DOHH2 (cell line): ENCODE measurements around the gene SDHA.
"Not testable (repeated sequence)": the region's sequence is repeated elsewhere in the genome, so short reads cannot be mapped to it uniquely, and the experiment has no call there.

Experiments
- EZH2phosphoT487 ChIP-seq: fragments of 200-600 bp; sonication (generic); IDR thresholded peaks from 2 replicates; pipeline ENCODE4 v1.6.1; 2017; ENCODE audit warnings: borderline replicate concordance, mild to moderate bottlenecking, antibody characterized with exemption, low read length, moderate library complexity, mixed read lengths
- TF ChIP-seq, protein P1 (sequence below): fragments of 200-600 bp; sonication (generic); IDR thresholded peaks from one replicate; pipeline ENCODE4 v1.5.1; 2014; ENCODE audit warnings: antibody characterized with exemption, mild to moderate bottlenecking, low read depth, low read length; ENCODE audit not compliant: poor library complexity, severe bottlenecking

- TF ChIP-seq, protein P1, sequence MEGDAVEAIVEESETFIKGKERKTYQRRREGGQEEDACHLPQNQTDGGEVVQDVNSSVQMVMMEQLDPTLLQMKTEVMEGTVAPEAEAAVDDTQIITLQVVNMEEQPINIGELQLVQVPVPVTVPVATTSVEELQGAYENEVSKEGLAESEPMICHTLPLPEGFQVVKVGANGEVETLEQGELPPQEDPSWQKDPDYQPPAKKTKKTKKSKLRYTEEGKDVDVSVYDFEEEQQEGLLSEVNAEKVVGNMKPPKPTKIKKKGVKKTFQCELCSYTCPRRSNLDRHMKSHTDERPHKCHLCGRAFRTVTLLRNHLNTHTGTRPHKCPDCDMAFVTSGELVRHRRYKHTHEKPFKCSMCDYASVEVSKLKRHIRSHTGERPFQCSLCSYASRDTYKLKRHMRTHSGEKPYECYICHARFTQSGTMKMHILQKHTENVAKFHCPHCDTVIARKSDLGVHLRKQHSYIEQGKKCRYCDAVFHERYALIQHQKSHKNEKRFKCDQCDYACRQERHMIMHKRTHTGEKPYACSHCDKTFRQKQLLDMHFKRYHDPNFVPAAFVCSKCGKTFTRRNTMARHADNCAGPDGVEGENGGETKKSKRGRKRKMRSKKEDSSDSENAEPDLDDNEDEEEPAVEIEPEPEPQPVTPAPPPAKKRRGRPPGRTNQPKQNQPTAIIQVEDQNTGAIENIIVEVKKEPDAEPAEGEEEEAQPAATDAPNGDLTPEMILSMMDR = not testable (repeated sequence)
- TF ChIP-seq EZH2phosphoT487 = not testable (repeated sequence)
Measured at GRCh38 chr5:297448-297847, 79.3 kb downstream of the SDHA start.
